Activated CD4-positive, alpha-beta T cell treated with anti-CD3 and anti-CD28 coated beads for 36 hours (primary cell): ENCODE data around the gene WNT3. TPM values are rescaled to one million over a fixed set of nuclear protein-coding genes. Genes with fewer than 3 reads are reported as not detected.

Source experiments
- ATAC-seq: fragments of 200-7000 bp; cut with Tn5 transposase; one replicate; pipeline ENCODE4 v1.10.0; 2021; ENCODE audit warnings: mild to moderate bottlenecking, moderate library complexity
- CTCF ChIA-PET: fragments of 350-600 bp; sonication (Branson Sonifier 250); formaldehyde crosslinking; loops from one replicate; lab custom pipeline; 2021; ENCODE audit warnings: antibody characterized with exemption; lab: Charles Lee
- POLR2A ChIA-PET: fragments of 350-600 bp; sonication (Branson Sonifier 250); formaldehyde crosslinking; loops from one replicate; lab custom pipeline; 2021; ENCODE audit warnings: antibody characterized with exemption, inconsistent platforms; lab: Charles Lee
- DNase-seq: peaks from one replicate; pipeline ENCODE4 v3.0.0-alpha.2; 2020
- H3K27ac Mint-ChIP-seq: one replicate; pipeline ENCODE4 v1.8.0; 2021; ENCODE audit warnings: mixed read lengths
- H3K27me3 Mint-ChIP-seq: one replicate; pipeline ENCODE4 v1.8.0; 2021; ENCODE audit warnings: mixed read lengths
- H3K36me3 Mint-ChIP-seq: one replicate; pipeline ENCODE4 v1.8.0; 2021; ENCODE audit warnings: low read depth, mixed read lengths
- H3K4me1 Mint-ChIP-seq: one replicate; pipeline ENCODE4 v1.8.0; 2021; ENCODE audit warnings: mixed read lengths
- H3K4me3 Mint-ChIP-seq: one replicate; pipeline ENCODE4 v1.8.0; 2021; ENCODE audit warnings: mild to moderate bottlenecking, moderate library complexity, mixed read lengths
- H3K9me3 Mint-ChIP-seq: one replicate; pipeline ENCODE4 v1.8.0; 2021; ENCODE audit warnings: low read depth, mixed read lengths
- intact Hi-C, 2 experiments: fragments of 100-400 bp; cut with DNase I in 1 of 2; cut with micrococcal nuclease in 1 of 2; formaldehyde crosslinking; loops; one replicate each; pipeline versions ENCODE4 v1.14.2 to v1.15.1; 2022 to 2024; cut with DNase I, micrococcal nuclease
- total RNA-seq, 2 experiments: library from RNA; stranded (reverse); gene quantifications; one replicate each; pipeline ENCODE4 v1.2.3, GENCODE V29; 2021

Gene WNT3
- total RNA-seq, 2 experiments from 2014 or later, result 0.09 to 0.12 TPM

DNA sequence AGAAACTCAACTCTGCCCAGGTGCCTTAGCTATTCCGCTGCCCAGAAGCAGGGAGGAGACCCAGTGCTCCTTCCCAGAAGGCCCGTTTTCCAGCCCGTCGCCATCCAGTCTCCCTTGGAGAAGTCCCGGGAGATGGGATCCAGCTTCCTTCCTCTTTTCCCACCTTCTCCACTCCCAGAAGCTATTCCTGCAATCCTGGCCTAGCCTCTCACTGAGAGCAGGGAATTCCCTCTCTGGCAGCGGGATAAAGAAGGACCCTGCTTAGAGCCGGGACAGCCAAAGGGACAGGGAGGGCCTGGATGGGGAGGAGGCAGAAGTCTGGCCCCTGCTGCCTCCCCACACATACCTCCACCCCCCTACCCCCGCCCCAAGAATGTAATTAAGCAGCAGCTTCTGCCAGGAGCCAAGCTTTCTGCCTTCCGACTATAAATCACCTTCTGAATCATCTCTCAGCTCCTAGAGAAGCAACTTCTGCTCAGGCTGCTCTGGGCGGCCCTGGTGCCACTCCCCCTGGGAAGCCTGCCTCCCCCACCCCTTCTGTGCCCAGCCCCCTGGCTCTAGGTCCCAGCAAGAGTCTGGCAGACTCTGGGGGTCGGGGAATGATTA lies 6.4 kb downstream of the WNT3 start:
- no peaks in the 10 kb centered on the region for H3K36me3 Mint-ChIP-seq
- no peak overlapping the region for H3K4me3 Mint-ChIP-seq
- ATAC-seq (no peak), DNase-seq (no peak)
- no peak overlapping the region for H3K27ac Mint-ChIP-seq
- POLR2A ChIA-PET, result no interaction called here
- intact Hi-C loops, result loop anchor here in 1 of 2 experiments (5.0 kb wide), 1 partner anchor 35 kb away; no protein-coding TSS in a partner anchor
- no peaks in the 10 kb centered on the region for H3K9me3 Mint-ChIP-seq
- peaks cover 37% of the 10 kb centered on the region for H3K27me3 Mint-ChIP-seq
- H3K4me1 Mint-ChIP-seq, result peaks cover 2% of the 10 kb centered on the region
- CTCF ChIA-PET, result interaction anchor here (1.1 kb wide), 1 partner anchor 11 kb away, joined by 5 read pairs; no protein-coding TSS in a partner anchor

GRCh38 chr17:46810837-46811236 lies 7.7 kb downstream of the WNT3 start:
- intact Hi-C loops, result loop anchor here in 1 of 2 experiments (5.0 kb wide), 1 partner anchor 34 kb away; no protein-coding TSS in a partner anchor
- H3K36me3 Mint-ChIP-seq, result no peaks in the 10 kb centered on the region
- ChIA-PET CTCF (no interaction called here), POLR2A (no interaction called here)
- H3K4me1 Mint-ChIP-seq, result no peaks in the 10 kb centered on the region
- ATAC-seq, result no peak
- peaks cover 26% of the 10 kb centered on the region for H3K27me3 Mint-ChIP-seq
- DNase-seq, result no peak
- no peak overlapping the region for H3K27ac Mint-ChIP-seq
- no peak overlapping the region for H3K4me3 Mint-ChIP-seq
- H3K9me3 Mint-ChIP-seq, result no peaks in the 10 kb centered on the region

DNA sequence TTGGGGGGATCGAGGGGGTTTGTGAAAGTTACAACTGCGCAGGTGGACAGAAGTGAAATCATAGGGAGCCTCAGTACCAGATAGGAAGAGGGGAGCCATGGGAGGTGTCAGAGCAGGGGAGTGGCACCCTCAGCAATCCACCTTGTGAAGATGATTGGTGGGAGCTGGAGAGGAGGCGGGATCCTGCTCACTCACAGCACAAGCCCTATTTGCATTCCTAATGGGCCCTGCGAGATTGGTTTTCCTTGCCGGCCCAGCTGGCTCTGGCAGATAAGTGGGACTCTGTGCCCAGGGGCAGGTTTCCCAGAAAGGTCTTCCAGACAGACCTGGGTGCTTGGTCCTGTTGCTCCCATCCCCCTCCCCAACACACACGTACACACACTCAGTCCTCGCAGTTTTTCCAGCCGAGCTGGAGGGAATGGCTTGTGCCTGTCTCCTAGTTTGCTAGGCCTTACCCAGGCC lies 9.4 kb downstream of the WNT3 start:
- ATAC-seq, result no peak
- Mint-ChIP-seq H3K4me3 (no peak overlapping the region), H3K27me3 (peaks cover 16% of the 10 kb centered on the region), H3K27ac (no peak overlapping the region), H3K36me3 (no peaks in the 10 kb centered on the region), H3K4me1 (no peaks in the 10 kb centered on the region), H3K9me3 (no peaks in the 10 kb centered on the region)
- CTCF ChIA-PET, result interaction anchor here (1.5 kb wide), 1 partner anchor 26 kb away, joined by 5 read pairs; no protein-coding TSS in a partner anchor
- POLR2A ChIA-PET, result no interaction called here
- DNase-seq, result no peak
- intact Hi-C loops, result no loop called here

GRCh38 chr17:46805771-46806170 lies 12.7 kb downstream of the WNT3 start:
- H3K4me3 Mint-ChIP-seq, result no peak overlapping the region
- H3K9me3 Mint-ChIP-seq, result no peaks in the 10 kb centered on the region
- peaks cover 1% of the 10 kb centered on the region for H3K27me3 Mint-ChIP-seq
- no peaks in the 10 kb centered on the region for H3K36me3 Mint-ChIP-seq
- DNase-seq (no peak), ATAC-seq (no peak)
- H3K27ac Mint-ChIP-seq, result no peak overlapping the region
- no peaks in the 10 kb centered on the region for H3K4me1 Mint-ChIP-seq
- ChIA-PET POLR2A (no interaction called here), CTCF (interaction anchor here (0.8 to 1.1 kb wide), 3 partner anchors 28 to 949 kb away, joined by 3 to 5 read pairs (median 5); no protein-coding TSS in a partner anchor)
- intact Hi-C loops, result loop anchor here in 1 of 2 experiments (2.0 kb wide), 1 partner anchor 13 kb away; no protein-coding TSS in a partner anchor

DNA sequence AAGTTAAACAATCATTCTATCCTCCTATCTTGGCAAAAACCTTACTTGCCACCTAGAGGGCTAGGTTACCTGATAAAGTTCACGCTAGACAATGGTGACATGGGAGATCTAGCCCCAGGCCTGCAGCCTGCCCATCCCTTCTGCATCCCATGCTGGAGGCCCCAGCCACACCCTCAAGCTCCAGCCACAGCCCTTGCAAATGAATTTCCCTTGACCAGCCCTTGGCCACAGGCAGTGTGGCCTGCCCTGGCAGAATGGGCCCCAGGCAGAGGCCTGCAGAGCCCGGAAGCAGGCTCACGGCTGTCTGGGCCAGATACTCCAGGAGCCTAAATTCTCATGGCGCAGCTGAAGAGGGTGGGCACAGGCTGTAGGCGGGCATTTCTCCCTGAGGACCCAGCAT lies 14.9 kb downstream of the WNT3 start:
- Mint-ChIP-seq H3K27me3 (peaks cover 4% of the 10 kb centered on the region), H3K4me1 (no peaks in the 10 kb centered on the region), H3K9me3 (no peaks in the 10 kb centered on the region), H3K4me3 (no peak overlapping the region), H3K36me3 (no peaks in the 10 kb centered on the region), H3K27ac (no peak overlapping the region)
- intact Hi-C loops, result no loop called here
- ChIA-PET CTCF (no interaction called here), POLR2A (no interaction called here)
- no peak for DNase-seq
- ATAC-seq, result no peak

GRCh38 chr17:46802800-46803199 lies 15.7 kb downstream of the WNT3 start:
- Mint-ChIP-seq H3K4me3 (no peak overlapping the region), H3K27ac (no peak overlapping the region), H3K27me3 (peaks cover 4% of the 10 kb centered on the region), H3K36me3 (no peaks in the 10 kb centered on the region), H3K9me3 (no peaks in the 10 kb centered on the region), H3K4me1 (no peaks in the 10 kb centered on the region)
- ATAC-seq, result no peak
- ChIA-PET CTCF (no interaction called here), POLR2A (no interaction called here)
- intact Hi-C loops, result no loop called here
- DNase-seq, result no peak

- Mint-ChIP-seq H3K4me3 (no peak overlapping the region), H3K36me3 (no peaks in the 10 kb centered on the region), H3K27me3 (peaks cover 8% of the 10 kb centered on the region), H3K4me1 (no peaks in the 10 kb centered on the region), H3K9me3 (no peaks in the 10 kb centered on the region), H3K27ac (no peak overlapping the region)
- ATAC-seq (no peak), DNase-seq (no peak)
- intact Hi-C loops, result no loop called here
- ChIA-PET CTCF (no interaction called here), POLR2A (no interaction called here)
Measured at GRCh38 chr17:46800573-46800972, 17.9 kb downstream of the WNT3 start.

- Mint-ChIP-seq H3K27ac (no peak overlapping the region), H3K36me3 (no peaks in the 10 kb centered on the region), H3K27me3 (peaks cover 8% of the 10 kb centered on the region), H3K9me3 (no peaks in the 10 kb centered on the region), H3K4me1 (no peaks in the 10 kb centered on the region), H3K4me3 (no peak overlapping the region)
- intact Hi-C loops, result no loop called here
- DNase-seq, result no peak
- ChIA-PET POLR2A (no interaction called here), CTCF (interaction anchor here (1.0 to 1.1 kb wide), 2 partner anchors 12 to 13 kb away, joined by 3 read pairs; no protein-coding TSS in a partner anchor)
- no peak for ATAC-seq
Measured at GRCh38 chr17:46796956-46797530, 21.4 kb downstream of the WNT3 start.

DNA sequence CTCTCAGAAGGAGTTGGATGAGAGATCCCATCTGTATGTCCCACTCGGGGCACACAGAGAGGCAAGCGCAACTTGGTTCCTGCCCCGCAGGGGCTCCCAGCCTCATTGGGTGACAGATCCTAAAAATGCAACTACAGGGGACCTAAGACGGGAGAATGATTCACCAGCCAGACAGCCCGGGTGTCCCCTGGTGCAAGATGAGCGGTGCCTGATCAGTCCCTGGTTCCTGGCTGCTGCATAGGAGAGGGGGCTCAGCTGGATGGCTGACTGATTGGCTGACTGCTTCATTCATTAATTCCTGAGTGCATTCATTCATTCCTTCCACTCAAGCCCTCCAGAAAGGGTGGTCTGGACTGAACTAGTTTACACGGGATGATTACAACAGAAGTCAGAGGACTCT lies 22.0 kb downstream of the WNT3 start:
- ChIA-PET POLR2A (no interaction called here), CTCF (interaction anchor here (1.0 kb wide), 1 partner anchor 13 kb away, joined by 3 read pairs; no protein-coding TSS in a partner anchor)
- ATAC-seq (no peak), DNase-seq (no peak)
- H3K27me3 Mint-ChIP-seq, result peaks cover 9% of the 10 kb centered on the region
- H3K36me3 Mint-ChIP-seq, result no peaks in the 10 kb centered on the region
- H3K4me1 Mint-ChIP-seq, result no peaks in the 10 kb centered on the region
- H3K27ac Mint-ChIP-seq, result no peak overlapping the region
- no peaks in the 10 kb centered on the region for H3K9me3 Mint-ChIP-seq
- no peak overlapping the region for H3K4me3 Mint-ChIP-seq
- intact Hi-C loops, result no loop called here

DNA sequence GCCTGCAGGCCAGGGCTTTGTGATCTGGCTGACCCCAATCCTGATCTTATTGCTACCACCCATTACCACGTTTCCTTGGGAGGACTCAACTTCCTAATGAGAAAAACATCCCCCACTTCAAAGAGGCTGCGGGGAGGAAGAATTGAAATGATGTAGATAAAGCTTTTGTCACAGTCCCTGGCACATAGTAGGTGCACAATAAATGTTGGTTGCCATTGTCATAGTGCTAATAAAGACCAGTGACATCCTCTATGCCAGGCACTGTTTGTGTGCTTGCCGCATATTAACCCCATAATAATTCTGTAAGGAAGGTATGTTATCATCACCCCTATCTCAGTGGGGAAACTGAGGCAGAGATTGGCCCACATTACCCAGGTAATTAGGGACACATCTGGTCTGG lies 22.4 kb downstream of the WNT3 start:
- Mint-ChIP-seq H3K4me1 (no peaks in the 10 kb centered on the region), H3K4me3 (no peak overlapping the region), H3K27ac (no peak overlapping the region), H3K36me3 (no peaks in the 10 kb centered on the region), H3K9me3 (no peaks in the 10 kb centered on the region), H3K27me3 (peaks cover 11% of the 10 kb centered on the region)
- no peak for DNase-seq
- no peak for ATAC-seq
- ChIA-PET CTCF (interaction anchor here (1.0 kb wide), 1 partner anchor 12 kb away, joined by 3 read pairs; no protein-coding TSS in a partner anchor), POLR2A (no interaction called here)
- intact Hi-C loops, result no loop called here

GRCh38 chr17:46795379-46795952 lies 23.0 kb downstream of the WNT3 start:
- Mint-ChIP-seq H3K4me3 (no peak overlapping the region), H3K27me3 (peaks cover 9% of the 10 kb centered on the region), H3K36me3 (no peaks in the 10 kb centered on the region), H3K27ac (no peak overlapping the region), H3K9me3 (no peaks in the 10 kb centered on the region), H3K4me1 (no peaks in the 10 kb centered on the region)
- no peak for DNase-seq
- POLR2A ChIA-PET, result no interaction called here
- CTCF ChIA-PET, result no interaction called here
- intact Hi-C loops, result no loop called here
- no peak for ATAC-seq
